SK-N-SH (cell line): ENCODE measurements around the gene KRT39.

Source experiments
- CTCF ChIP-seq: fragments of 200-600 bp; sonication (generic); IDR thresholded peaks from 2 replicates; pipeline ENCODE4 v1.6.1; 2017; ENCODE audit warnings: antibody characterized with exemption, mild to moderate bottlenecking, moderate library complexity
- FOSL2 ChIP-seq: IDR thresholded peaks from 2 replicates; pipeline ENCODE4 v1.4.0; 2012; ENCODE audit warnings: low read depth, mild to moderate bottlenecking, moderate library complexity, borderline replicate concordance
- JUND ChIP-seq: IDR thresholded peaks from 2 replicates; pipeline ENCODE4 v1.4.0; 2012
- POLR2AphosphoS5 ChIP-seq: IDR thresholded peaks from 2 replicates; pipeline ENCODE4 v1.6.1; 2012; ENCODE audit warnings: low read depth, low read length
- RAD21 ChIP-seq: IDR thresholded peaks from 2 replicates; pipeline ENCODE4 v1.6.1; 2012; ENCODE audit warnings: mild to moderate bottlenecking, low read length
- RCOR1 ChIP-seq: fragments of 150-350 bp; IDR thresholded peaks from 2 replicates; pipeline ENCODE4 v1.6.1; 2017; ENCODE audit warnings: antibody characterized with exemption, low read length
- REST ChIP-seq: IDR thresholded peaks from 2 replicates; pipeline ENCODE4 v1.6.1; 2012; ENCODE audit warnings: mild to moderate bottlenecking, low read depth, low read length, moderate library complexity
- RFX5 ChIP-seq: IDR thresholded peaks from 2 replicates; pipeline ENCODE4 v1.6.1; 2012; ENCODE audit warnings: mild to moderate bottlenecking, improper control_type of control experiment, low read length
- SIN3A ChIP-seq: IDR thresholded peaks from 2 replicates; pipeline ENCODE4 v1.6.1; 2012; ENCODE audit warnings: low read depth, mild to moderate bottlenecking, low read length, moderate library complexity, borderline replicate concordance
- TF ChIP-seq, protein P1 (sequence below): fragments of 150-350 bp; IDR thresholded peaks from 2 replicates; pipeline ENCODE4 v1.6.1; 2017; ENCODE audit warnings: antibody characterized with exemption, low read length, low read depth, borderline replicate concordance

DNA sequence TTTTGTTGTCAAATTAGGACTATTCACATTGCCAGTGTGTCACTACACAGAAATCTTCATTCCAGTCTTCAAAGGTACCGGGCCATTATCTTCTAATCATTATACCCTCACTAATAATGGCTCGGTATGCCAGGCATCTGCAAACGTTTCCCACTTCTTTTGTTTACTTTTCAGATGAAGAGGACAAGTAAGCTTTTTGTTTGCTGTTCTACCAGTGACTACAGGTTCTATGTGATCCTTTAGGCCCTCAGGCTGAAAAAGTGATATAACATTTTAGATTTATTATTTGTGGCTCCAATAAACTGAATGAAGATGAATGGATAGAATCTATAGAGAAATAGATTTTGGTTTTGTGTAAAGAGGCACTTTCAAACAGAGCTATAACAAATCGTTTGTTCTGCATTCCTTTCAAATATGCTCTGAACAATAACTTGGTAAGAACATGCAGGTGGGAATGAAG lies 42.6 kb upstream of the KRT39 start:
- TF ChIP-seq REST (no peak), CTCF (no peak), POLR2AphosphoS5 (no peak), JUND (no peak), RAD21 (no peak), RCOR1 (no peak), SIN3A (no peak), RFX5 (no peak), FOSL2 (no peak)
- TF ChIP-seq, protein P1, sequence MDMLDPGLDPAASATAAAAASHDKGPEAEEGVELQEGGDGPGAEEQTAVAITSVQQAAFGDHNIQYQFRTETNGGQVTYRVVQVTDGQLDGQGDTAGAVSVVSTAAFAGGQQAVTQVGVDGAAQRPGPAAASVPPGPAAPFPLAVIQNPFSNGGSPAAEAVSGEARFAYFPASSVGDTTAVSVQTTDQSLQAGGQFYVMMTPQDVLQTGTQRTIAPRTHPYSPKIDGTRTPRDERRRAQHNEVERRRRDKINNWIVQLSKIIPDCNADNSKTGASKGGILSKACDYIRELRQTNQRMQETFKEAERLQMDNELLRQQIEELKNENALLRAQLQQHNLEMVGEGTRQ = no peak
